AG04449 (cell line): ENCODE data around the gene ACBD4.

ENCODE experiments used
- CTCF ChIA-PET: fragments of 350-600 bp; formaldehyde crosslinking; extraction: SDS; loops from one replicate; lab custom pipeline; 2021; ENCODE audit warnings: antibody characterized with exemption; lab: Yijun Ruan, JAX
- POLR2A ChIA-PET: fragments of 400-600, 350-600 bp; formaldehyde crosslinking; extraction: SDS; loops from one replicate; lab custom pipeline; 2020; ENCODE audit warnings: antibody characterized with exemption, inconsistent platforms; lab: Yijun Ruan, JAX
- DNase-seq: peaks from one replicate; pipeline ENCODE4 v3.0.0-alpha.2; 2010; ENCODE audit warnings: low read depth, low spot score
- H3K4me3 ChIP-seq: 2 replicates; pipeline ENCODE4 v1.5.1; 2011; ENCODE audit warnings: low read depth, mild to moderate bottlenecking, control low read depth, low read length
- CTCF ChIP-seq: IDR thresholded peaks from one replicate; pipeline ENCODE4 v1.5.1; 2011; ENCODE audit warnings: mild to moderate bottlenecking, moderate library complexity, low read length, control low read depth, inconsistent platforms; ENCODE audit not compliant: insufficient read depth; ENCODE audit errors: missing control alignments

Gene ACBD4

GRCh38 chr17:45164734-45165269 lies 29.3 kb downstream of the ACBD4 start:
- ChIA-PET CTCF (interaction anchor here (2.0 to 19.9 kb wide), 3 partner anchors 14 to 34 kb away, joined by 6 to 399 read pairs (median 116); partner anchors contain the start of genes ACBD4 and HEXIM1), POLR2A (interaction anchor here (1.5 kb wide), 1 partner anchor 16 kb away, joined by 3 read pairs; the partner anchor contains the start of gene HEXIM1)
- TF ChIP-seq CTCF = no peak
- no peak for DNase-seq
- no peak overlapping the region for H3K4me3 ChIP-seq

GRCh38 chr17:45168991-45169752 lies 33.7 kb downstream of the ACBD4 start:
- DNase-seq = no peak
- no peak for TF ChIP-seq CTCF
- CTCF ChIA-PET = interaction anchor here (4.7 to 4.8 kb wide), 2 partner anchors 28 to 34 kb away, joined by 44 to 48 read pairs; partner anchors contain the start of gene ACBD4
- H3K4me3 ChIP-seq = no peak overlapping the region
- POLR2A ChIA-PET = interaction anchor here (1.0 kb wide), 1 partner anchor 14 kb away, joined by 4 read pairs; no protein-coding TSS in a partner anchor

- CTCF ChIA-PET = interaction anchor here (1.2 to 4.8 kb wide), 6 partner anchors 11 to 48 kb away, joined by 3 to 48 read pairs (median 13); partner anchors contain the start of genes ACBD4 and HEXIM1
- POLR2A ChIA-PET = interaction anchor here (0.6 to 4.5 kb wide), 4 partner anchors 9 to 159 kb away, joined by 3 to 66 read pairs (median 22); partner anchors contain the start of genes HEXIM1 and HEXIM2
- H3K4me3 ChIP-seq = no peak overlapping the region
These were observed 34.9 kb downstream of the ACBD4 start for GRCh38 chr17:45170280-45170930.

GRCh38 chr17:45170931-45171337 lies 35.4 kb downstream of the ACBD4 start:
- DNase-seq = no peak
- H3K4me3 ChIP-seq = peak overlapping the region; percentile 34
- TF ChIP-seq CTCF = no peak
- ChIA-PET POLR2A (interaction anchor here (0.6 to 4.5 kb wide), 3 partner anchors 10 to 159 kb away, joined by 3 to 66 read pairs (median 40); partner anchors contain the start of genes HEXIM1 and HEXIM2), CTCF (interaction anchor here (0.6 to 4.8 kb wide), 7 partner anchors 10 to 48 kb away, joined by 3 to 48 read pairs (median 5); partner anchors contain the start of genes ACBD4 and HEXIM1)

More at GRCh38 chr17:45170280-45170930, 34.9 kb downstream of the ACBD4 start:
- no peak for DNase-seq
- no peak for TF ChIP-seq CTCF

GRCh38 chr17:45171338-45172231 lies 36.1 kb downstream of the ACBD4 start:
- peak overlapping the region; percentile 34 for H3K4me3 ChIP-seq
- no peak for DNase-seq
- ChIA-PET CTCF (interaction anchor here (0.6 to 4.8 kb wide), 11 partner anchors 9 to 214 kb away, joined by 3 to 48 read pairs (median 9); partner anchors contain the start of genes ACBD4, HEXIM1 and HEXIM2), POLR2A (interaction anchor here (0.6 to 4.5 kb wide), 3 partner anchors 10 to 158 kb away, joined by 3 to 66 read pairs (median 40); partner anchors contain the start of genes HEXIM1 and HEXIM2)
- TF ChIP-seq CTCF = no peak
